GM21447 (cell line): ENCODE measurements around the gene XPC.

Experiments
- ATAC-seq: cut with Tn5 transposase; IDR thresholded peaks from one replicate; pipeline ENCODE4 v1.9.1; 2021; ENCODE audit not compliant: unreplicated experiment

The XPC gene

GRCh38 chr3:14150078-14150477, 28.3 kb downstream of the XPC start:
- no peak for ATAC-seq

- no peak for ATAC-seq
These were observed 30.1 kb downstream of the XPC start for GRCh38 chr3:14148041-14148985.

- no peak for ATAC-seq
These were observed 30.8 kb downstream of the XPC start for GRCh38 chr3:14147617-14148016.

- ATAC-seq = no peak
These were observed 31.4 kb downstream of the XPC start for GRCh38 chr3:14147066-14147435.

GRCh38 chr3:14146381-14147065, 31.9 kb downstream of the XPC start:
- ATAC-seq = no peak

GRCh38 chr3:14145670-14146380, 32.6 kb downstream of the XPC start:
- no peak for ATAC-seq

- no peak for ATAC-seq
These were observed 33.2 kb downstream of the XPC start for GRCh38 chr3:14145236-14145635.

GRCh38 chr3:14144423-14145075, 33.9 kb downstream of the XPC start:
- peak; percentile 96 for ATAC-seq

GRCh38 chr3:14143271-14144225, 34.9 kb downstream of the XPC start:
- ATAC-seq = no peak

GRCh38 chr3:14142567-14143270, 35.7 kb downstream of the XPC start:
- no peak for ATAC-seq

- ATAC-seq = no peak
These were observed 36.6 kb downstream of the XPC start for GRCh38 chr3:14141602-14142341.

- no peak for ATAC-seq
These were observed 37.3 kb downstream of the XPC start for GRCh38 chr3:14141144-14141543.

- no peak for ATAC-seq
These were observed 37.7 kb downstream of the XPC start for GRCh38 chr3:14140668-14141067.

GRCh38 chr3:14139771-14140170, 38.6 kb downstream of the XPC start:
- no peak for ATAC-seq

- ATAC-seq = no peak
These were observed 39.3 kb downstream of the XPC start for GRCh38 chr3:14138878-14139655.

- ATAC-seq = no peak
These were observed 40.1 kb downstream of the XPC start for GRCh38 chr3:14138109-14138877.

- no peak for ATAC-seq
These were observed 41.0 kb downstream of the XPC start for GRCh38 chr3:14137445-14137844.
